ENCODE data around the gene APLP1. TPM values are rescaled to one million over a fixed set of nuclear protein-coding genes. Genes with fewer than 3 reads are reported as not detected.

Gene APLP1
- total RNA-seq, 4 donors from 2014 or later, result 0.64 to 1.6 (median 0.96) TPM

DNA sequence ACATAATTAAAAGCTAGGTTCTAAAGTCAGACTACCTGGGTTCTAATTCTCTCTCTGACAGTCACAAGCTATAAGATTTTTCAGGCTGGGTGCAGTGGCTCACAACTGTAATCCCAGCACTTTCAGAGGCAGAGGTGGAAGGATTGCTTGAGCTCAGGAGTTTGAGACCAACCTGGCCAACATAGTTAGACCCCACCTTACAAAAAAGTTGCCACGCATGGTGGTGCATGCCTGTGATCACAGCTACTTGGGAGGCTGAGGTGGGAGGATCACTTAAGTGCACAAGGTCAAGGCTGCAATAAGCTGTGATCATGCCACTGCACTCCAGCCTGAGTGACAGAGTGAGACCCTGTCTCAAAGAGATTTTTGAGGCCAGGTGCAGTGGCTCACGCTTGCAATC lies 26.0 kb downstream of the APLP1 start:
- TF ChIP-seq, protein P1, sequence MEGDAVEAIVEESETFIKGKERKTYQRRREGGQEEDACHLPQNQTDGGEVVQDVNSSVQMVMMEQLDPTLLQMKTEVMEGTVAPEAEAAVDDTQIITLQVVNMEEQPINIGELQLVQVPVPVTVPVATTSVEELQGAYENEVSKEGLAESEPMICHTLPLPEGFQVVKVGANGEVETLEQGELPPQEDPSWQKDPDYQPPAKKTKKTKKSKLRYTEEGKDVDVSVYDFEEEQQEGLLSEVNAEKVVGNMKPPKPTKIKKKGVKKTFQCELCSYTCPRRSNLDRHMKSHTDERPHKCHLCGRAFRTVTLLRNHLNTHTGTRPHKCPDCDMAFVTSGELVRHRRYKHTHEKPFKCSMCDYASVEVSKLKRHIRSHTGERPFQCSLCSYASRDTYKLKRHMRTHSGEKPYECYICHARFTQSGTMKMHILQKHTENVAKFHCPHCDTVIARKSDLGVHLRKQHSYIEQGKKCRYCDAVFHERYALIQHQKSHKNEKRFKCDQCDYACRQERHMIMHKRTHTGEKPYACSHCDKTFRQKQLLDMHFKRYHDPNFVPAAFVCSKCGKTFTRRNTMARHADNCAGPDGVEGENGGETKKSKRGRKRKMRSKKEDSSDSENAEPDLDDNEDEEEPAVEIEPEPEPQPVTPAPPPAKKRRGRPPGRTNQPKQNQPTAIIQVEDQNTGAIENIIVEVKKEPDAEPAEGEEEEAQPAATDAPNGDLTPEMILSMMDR (IDR thresholded peaks at IDR 0.05), result no peak
- TF ChIP-seq POLR2AphosphoS5 (IDR thresholded peaks at IDR 0.05) (no peak), EP300 (IDR thresholded peaks at IDR 0.05) (no peak), POLR2A (IDR thresholded peaks at IDR 0.05) (no peak)
- no peak overlapping the region for H3K27ac ChIP-seq
- no peaks in the 10 kb centered on the region for H3K27me3 ChIP-seq
- peaks cover 18% of the 10 kb centered on the region for H3K4me1 ChIP-seq
- peaks cover 66% of the 10 kb centered on the region for H3K36me3 ChIP-seq
- no peak overlapping the region for H3K4me3 ChIP-seq
- WGBS, result 95% methylated on average over 2 of the region's 2 CpGs
- H3K9me3 ChIP-seq, result no peaks in the 10 kb centered on the region
- DNase-seq (ENCODE audit: low spot score in 2 of 2), result no peak

DNA sequence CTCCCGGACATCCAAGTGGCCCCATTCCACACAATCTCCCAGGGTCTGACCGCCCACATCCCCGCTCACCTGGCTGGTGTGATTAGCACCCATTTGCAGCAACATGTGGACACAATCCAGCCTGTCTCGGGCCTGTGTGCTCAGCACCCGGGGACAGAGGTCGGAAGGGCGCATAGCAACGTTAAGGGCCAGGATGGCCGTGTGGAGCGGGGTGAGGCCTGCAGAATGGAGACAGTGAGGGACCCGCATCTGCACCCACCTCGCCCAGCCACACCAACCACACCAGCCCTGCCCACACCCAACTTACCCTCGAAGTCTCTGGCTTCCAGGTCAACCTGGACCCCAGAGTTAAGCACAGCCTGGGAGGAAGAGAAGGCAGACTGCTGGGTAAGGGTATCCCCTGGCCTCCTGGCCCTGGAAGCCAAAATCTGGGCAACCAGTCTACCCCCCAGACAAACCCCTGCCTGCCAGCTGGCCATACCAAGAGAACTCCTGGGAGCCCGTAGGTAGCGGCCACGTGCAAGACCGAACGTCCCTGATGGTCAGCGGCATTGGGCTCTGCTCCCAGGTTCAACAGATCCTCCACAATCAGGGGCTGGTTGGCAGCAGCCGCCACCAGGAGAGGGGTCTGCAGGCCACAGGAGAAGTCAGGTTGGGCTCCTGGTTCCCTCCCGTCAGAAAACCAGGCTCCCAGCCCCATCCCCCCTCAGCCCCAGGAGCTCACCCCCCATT lies 27.7 kb downstream of the APLP1 start:
- Histone ChIP-seq H3K9me3 (no peaks in the 10 kb centered on the region), H3K4me3 (no peak overlapping the region), H3K36me3 (peaks cover 53% of the 10 kb centered on the region), H3K4me1 (peaks cover 26% of the 10 kb centered on the region), H3K27me3 (no peaks in the 10 kb centered on the region), H3K27ac (no peak overlapping the region)
- WGBS, result 90% methylated on average over 16 of the region's 21 CpGs
- no peak for DNase-seq (ENCODE audit: low spot score in 2 of 2)
- TF ChIP-seq POLR2A (IDR thresholded peaks at IDR 0.05), result no peak

DNA sequence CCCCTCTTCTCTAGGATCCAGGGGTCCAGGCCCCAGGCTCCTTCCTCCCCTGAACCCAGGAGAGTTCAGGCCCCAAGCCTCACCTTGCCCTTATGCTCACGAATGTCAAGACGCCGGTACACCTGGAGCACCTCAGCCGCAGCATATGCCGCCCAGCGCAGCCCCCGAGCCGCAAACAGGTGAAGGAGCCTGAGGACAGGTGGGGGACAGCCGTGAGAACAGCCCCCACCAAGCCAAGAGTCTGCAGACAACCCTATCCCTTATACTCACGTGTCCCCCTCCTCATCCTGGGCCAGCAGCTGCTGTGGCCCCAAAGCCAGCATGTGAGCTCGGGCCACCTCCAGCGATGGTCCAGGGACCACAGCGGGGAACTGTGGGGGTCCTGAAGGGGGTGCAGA lies 28.3 kb downstream of the APLP1 start:
- WGBS, result 86% methylated on average over 13 of the region's 13 CpGs
- peaks cover 53% of the 10 kb centered on the region for H3K36me3 ChIP-seq
- H3K4me3 ChIP-seq, result no peak overlapping the region
- no peaks in the 10 kb centered on the region for H3K27me3 ChIP-seq
- DNase-seq (ENCODE audit: low spot score in 2 of 2), result no peak
- H3K4me1 ChIP-seq, result peaks cover 32% of the 10 kb centered on the region
- H3K9me3 ChIP-seq, result no peaks in the 10 kb centered on the region
- no peak overlapping the region for H3K27ac ChIP-seq
- TF ChIP-seq, protein P1 (IDR thresholded peaks at IDR 0.05), result no peak
- TF ChIP-seq POLR2A (IDR thresholded peaks at IDR 0.05) (no peak), POLR2AphosphoS5 (IDR thresholded peaks at IDR 0.05) (no peak), EP300 (IDR thresholded peaks at IDR 0.05) (no peak)

DNA sequence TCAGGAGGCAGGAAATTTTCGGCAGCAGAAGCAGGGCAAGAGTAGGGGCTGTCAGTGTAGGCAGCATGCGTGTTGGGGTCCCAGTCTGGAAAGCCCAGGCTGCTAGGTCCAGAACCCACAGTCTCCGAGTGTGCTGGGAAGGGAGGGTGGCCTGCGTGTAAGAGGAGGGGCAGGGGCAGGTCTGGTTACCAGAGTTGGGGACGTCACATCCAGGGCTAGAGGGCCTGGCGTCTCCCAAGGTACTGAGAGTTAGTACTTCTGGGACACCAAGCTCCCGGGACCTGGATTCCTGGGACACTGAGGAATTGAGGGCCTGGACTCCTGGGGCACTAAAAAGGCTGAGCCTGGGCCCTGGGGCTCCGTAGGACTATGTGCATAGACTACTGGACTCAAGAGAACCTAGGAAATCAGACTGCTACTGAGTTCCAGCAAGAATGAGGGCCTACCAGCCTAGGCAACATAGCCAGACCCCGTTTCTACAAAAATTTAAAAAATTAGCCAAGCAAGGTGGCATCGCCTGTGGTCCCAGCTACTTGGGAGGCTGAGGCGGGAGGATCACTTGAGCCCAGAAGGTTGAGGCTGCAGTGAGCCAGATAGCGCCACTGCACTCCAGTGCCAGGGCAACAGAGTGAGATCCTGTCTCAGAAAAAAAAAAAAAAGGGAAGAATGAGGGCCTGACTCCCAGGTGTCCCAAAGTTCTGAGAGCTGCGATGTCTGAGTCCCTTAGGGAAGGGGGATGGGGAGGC lies 29.5 kb downstream of the APLP1 start:
- WGBS, result 82% methylated on average over 13 of the region's 13 CpGs

DNA sequence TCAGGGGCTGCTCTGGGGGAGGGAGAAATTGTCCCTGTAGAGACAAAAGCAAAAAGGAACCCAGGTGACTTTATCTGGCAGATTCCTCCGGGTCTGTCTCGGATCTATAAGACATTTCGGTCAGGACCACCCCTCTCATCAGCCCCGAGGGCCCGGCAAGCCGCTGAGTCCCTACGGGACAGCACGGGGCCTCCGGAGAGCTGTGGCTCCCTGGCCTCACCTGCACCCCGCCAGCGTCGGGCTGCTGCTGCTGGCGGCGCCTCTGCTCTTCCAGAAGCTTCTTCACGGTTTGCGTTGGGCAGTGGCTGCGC lies 30.1 kb downstream of the APLP1 start:
- peak overlapping the region; percentile 70 for H3K4me3 ChIP-seq
- 2% methylated on average over 6 of the region's 17 CpGs for WGBS

More for the DNA sequence above, 29.5 kb downstream of the APLP1 start:
- Histone ChIP-seq H3K27ac (no peak overlapping the region), H3K36me3 (peaks cover 43% of the 10 kb centered on the region), H3K4me3 (peak overlapping the region; percentile 70), H3K27me3 (no peaks in the 10 kb centered on the region), H3K4me1 (peaks cover 35% of the 10 kb centered on the region), H3K9me3 (no peaks in the 10 kb centered on the region)
- no peak for DNase-seq (ENCODE audit: low spot score in 2 of 2)
- TF ChIP-seq, protein P1 (IDR thresholded peaks at IDR 0.05), result no peak
- TF ChIP-seq EP300 (IDR thresholded peaks at IDR 0.05) (no peak), POLR2A (IDR thresholded peaks at IDR 0.05) (no peak), POLR2AphosphoS5 (IDR thresholded peaks at IDR 0.05) (no peak)

DNA sequence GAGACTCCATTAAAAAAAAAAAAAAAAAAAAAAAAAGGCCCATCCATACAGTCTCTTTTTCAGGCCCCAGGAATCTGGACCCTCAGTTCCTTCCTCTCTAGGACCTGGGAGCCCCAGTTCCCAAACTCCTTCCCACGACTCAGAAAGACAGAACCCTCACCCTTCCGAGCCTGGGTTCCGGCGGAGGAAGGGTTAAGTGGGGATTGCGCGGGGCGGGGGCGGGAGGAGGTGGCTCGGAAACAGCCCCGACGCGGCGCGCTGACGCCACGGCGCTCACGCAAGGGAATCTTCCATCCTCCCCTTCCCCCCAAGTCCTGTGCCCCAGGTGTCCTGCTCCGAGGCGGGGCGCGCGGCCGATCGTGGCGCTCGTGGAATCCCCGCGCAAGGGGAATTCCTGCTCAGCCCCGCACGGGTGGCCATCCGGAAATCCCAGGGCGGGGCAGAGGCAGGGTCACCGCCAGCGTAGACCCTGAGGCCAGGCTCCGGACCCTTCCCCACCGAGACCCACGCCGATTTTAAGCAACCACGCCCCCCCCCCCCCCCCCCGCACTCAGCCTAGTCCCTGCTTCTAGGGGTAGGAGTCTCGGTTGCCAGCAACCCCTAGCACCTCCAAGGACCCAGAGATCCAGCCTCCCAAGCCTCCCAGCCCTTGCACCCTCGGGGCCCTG lies 31.3 kb downstream of the APLP1 start:
- H3K36me3 ChIP-seq, result peaks cover 25% of the 10 kb centered on the region
- no peaks in the 10 kb centered on the region for H3K9me3 ChIP-seq
- H3K4me3 ChIP-seq, result peak overlapping the region; percentile 70
- peak; percentile 81 to 88 for DNase-seq (ENCODE audit: low spot score in 2 of 2)
- H3K27ac ChIP-seq, result peak overlapping the region; percentile 71
- under 1% methylated on average over 37 of the region's 43 CpGs for WGBS
- H3K4me1 ChIP-seq, result peaks cover 47% of the 10 kb centered on the region
- H3K27me3 ChIP-seq, result no peaks in the 10 kb centered on the region
- TF ChIP-seq EP300 (IDR thresholded peaks at IDR 0.05), result no peak

More for the DNA sequence above, 30.1 kb downstream of the APLP1 start:
- peak overlapping the region; percentile 71 for H3K27ac ChIP-seq
- H3K27me3 ChIP-seq, result no peaks in the 10 kb centered on the region
- no peaks in the 10 kb centered on the region for H3K9me3 ChIP-seq
- TF ChIP-seq POLR2AphosphoS5 (IDR thresholded peaks at IDR 0.05), result no peak
- no peak for TF ChIP-seq EP300 (IDR thresholded peaks at IDR 0.05)
- TF ChIP-seq POLR2A (IDR thresholded peaks at IDR 0.05), result no peak
- no peak for DNase-seq (ENCODE audit: low spot score in 2 of 2)
- H3K4me1 ChIP-seq, result peaks cover 40% of the 10 kb centered on the region
- peaks cover 38% of the 10 kb centered on the region for H3K36me3 ChIP-seq

All from suprapubic skin (tissue), 4 donors.